Fibroblast of lung (primary cell): ENCODE measurements around the gene PCNT.

ENCODE experiments used
- CTCF ChIP-seq, 2 donors: IDR thresholded peaks in 1 of 2; conservative IDR thresholded peaks in 1 of 2; 1 replicate in 1 of 2; 2 replicates in 1 of 2; pipeline ENCODE4 v1.5.1; 2011 to 2012; ENCODE audit warnings: low read length in 2 of 2, control low read depth in 1 of 2, inconsistent platforms in 1 of 2, low read depth in 1 of 2, mild to moderate bottlenecking in 1 of 2
- EZH2 ChIP-seq: IDR thresholded peaks from 2 replicates; pipeline ENCODE4 v1.5.1; 2012; ENCODE audit warnings: low read length, control low read depth, mild to moderate bottlenecking; ENCODE audit errors: missing control alignments

- TF ChIP-seq CTCF (conservative IDR thresholded peaks at IDR 0.05 in 1 of 2, IDR thresholded peaks at IDR 0.05 in 1 of 2; ENCODE audit: low read depth in 1 of 2, low read length in 2 of 2) (no peak), EZH2 (no peak)
Measured at GRCh38 chr21:46437096-46437498, 113.1 kb downstream of the PCNT start.
